HUDEP-2 (cell line): ENCODE results near the gene PNMA6F.
"Not testable (repeated sequence)": the region's sequence is repeated elsewhere in the genome, so short reads cannot be mapped to it uniquely, and the experiment has no call there.

Experiments used
- DNase-seq, 76 experiments: peaks; one replicate each; lab custom pipeline; 2025; ENCODE audit not compliant: unreplicated experiment in 76 of 76; lab: John Stamatoyannopoulos, UW

The PNMA6F gene

DNA sequence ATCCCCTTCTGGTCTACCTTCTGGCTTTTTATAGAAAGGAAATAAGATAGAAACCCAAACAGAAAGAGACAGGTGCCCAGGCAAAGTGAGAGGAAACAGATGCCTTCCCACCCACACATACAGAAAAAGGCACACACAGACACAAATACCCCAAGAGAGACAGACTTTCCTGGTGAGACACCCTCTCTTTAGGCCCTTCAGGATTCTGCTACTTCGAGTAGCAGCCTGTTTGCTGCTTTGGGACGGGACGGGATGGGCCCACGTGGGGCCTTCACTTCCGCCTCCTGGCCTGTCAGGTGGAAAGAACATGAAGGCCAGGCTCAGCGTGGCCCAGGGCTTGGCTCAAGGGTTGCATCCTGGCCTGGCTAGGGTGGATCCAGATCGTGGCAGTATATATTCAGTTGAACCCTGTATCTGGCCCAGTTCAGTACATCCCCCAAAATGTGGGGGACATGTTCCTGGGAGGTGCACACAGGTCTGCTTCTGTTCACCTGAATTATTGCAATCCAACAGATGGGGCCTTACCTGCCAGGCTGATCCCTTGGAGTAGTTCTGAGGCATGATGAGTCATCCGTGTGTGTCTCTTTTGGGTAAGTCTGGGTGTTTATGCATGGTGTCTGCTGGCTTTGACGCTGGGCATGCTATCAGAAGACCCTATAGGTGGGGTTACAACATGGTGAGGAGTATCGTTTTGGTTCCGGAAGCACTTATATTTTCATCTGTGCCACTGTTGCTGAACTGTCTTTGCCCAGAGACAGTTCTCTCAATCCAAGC lies 14.7 kb upstream of the PNMA6F start:
- no peak for DNase-seq

DNA sequence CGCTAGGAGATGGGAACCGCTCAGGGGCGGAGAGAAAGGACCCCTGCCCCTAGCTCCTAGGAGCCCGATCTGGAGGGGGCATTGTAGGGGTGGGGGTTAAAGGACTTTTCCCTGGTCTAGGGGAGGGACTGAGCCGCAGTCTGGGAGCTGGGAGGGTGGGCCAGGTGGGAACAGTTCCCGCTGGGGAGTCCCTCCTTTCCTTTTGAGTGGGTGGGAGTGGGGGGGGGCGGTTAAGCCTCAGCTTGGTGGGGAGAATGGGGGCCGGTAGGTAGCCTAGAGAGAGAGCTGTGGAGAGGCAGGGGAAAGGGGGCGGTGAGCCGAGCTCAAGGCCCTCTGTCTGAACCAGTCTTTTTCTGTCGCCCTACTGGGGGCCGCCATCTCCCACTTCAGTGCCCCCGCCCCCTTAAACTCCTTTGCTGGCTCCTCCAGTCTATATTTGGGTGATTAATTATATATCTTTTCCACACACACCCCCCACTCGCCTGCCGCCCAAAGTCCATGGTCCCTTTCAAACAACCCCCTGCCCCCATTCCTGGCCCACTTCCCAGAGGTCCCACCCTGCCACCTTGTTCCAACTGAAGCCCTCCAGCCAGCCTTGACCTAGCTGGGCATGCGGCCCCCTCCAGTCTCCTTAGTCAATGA lies 13.2 kb upstream of the PNMA6F start:
- DNase-seq: no peak

DNA sequence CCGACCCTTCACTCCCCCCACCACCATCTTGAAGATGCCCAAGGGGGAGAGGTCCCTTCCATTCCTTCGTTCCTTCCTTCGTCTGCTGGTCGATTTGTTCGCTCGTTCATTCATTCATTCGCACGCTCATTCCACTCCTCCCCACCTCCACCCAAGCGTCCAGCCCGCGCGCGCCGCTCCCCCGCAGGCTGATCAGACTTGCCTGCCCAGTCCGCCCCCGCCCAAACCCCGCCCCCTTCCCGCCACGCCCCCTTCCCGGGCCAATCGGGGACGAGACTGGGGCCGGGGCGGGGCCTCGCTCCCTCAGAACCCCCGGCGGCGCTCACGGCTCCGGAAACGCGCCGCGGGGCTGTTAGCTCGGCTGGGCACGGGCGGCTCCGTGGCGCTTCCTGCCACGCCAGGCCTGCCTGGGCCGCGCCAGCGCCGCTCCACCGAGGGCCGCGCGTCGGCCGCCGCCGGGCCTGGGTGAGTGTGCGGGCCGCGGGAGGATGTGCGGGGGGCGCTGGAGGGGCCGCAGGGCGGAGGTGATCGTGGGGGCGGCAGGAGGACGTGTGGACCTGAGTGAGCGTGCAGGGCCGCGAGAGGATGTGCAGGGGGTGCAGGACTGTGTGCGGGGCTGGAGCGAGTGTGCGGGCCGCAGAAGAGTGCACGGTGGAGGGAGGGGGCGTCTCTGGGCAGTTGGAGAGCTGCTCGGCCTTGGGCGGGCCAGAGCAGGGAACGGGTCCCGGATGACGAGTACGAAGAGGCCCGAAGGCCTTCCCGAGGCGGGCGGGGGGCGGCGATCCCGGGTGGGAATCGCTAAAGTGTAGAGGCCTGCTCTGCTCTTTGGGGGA lies 12.5 kb upstream of the PNMA6F start, which contains the start of gene ZNF275:
Gene ZNF275 (plus strand): TSS at position 333 of the 833 bp plus-strand sequence. CDS start 2,527 bp downstream, outside the sequence.
- DNase-seq: peak in 74 of 76 experiments; percentile 0 to 80 (median 60)

DNA sequence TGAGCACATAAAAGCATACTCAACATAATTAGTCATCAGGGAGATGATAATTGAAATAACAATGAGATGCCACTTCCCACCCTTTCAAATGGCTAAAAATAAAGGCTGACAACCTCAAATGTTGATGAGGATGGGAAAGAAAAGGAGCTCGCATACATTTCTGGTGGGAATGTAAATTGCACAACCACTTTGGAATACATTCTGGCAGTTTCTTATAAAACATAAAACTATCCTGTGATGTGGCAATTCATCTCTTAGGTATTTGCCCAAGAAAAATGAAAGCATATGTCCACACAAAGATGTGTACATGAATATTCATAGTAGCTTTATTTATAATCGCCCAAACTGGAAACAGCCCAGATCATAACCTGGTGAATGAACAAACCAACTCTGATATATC lies 11.7 kb upstream of the PNMA6F start:
- no peak for DNase-seq

DNA sequence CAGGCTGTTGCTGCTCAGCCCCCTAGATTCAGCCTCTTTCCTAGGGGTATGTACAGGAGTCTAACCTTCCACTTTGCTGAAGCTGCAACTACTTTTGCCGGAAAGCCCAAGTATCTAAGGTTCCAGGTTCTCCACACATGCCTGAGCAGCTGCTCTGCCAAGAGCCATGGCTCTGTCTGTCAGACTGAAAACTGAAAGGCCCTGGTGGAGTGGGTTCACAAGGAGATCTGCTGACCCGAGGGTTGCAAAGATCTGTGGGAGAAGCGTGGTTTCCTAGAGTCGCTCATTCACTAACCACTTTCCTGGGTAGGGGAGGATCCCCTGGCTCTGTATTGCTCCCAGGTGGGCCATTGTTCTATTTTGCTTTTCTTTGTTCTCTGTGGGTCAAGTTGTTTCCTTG lies 6.0 kb upstream of the PNMA6F start:
- DNase-seq: no peak

DNA sequence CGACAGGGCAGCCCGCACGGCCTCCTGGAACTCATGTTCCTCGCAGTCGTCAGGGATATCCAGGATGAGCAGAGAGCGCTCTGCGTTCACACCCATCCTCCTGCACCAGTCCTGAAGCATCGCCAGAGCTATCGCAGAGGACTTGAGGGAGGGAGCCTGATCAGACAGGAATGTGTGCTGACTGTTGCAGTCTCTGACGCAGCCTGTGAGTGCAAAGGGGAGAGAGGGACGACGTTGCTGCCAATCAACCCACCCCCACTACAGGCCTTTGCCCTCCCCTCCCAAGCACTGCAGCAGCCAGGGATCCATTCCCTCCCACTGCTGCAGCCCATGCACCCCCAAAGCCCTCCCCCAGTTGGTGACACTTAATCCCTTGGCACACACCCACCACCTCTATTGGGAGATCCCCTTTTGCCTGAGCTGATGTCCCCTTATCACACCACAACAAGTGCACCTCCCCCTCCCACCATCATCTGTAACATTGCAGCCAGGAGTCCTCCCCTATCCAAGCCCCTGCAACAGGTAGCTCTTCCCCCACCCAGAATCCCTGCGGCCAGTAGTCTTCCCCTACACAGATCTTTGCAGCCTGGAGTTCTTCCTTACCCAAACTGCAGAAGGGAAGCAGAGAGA lies 897 bp downstream of the PNMA6F start:
- no peak for DNase-seq

DNA sequence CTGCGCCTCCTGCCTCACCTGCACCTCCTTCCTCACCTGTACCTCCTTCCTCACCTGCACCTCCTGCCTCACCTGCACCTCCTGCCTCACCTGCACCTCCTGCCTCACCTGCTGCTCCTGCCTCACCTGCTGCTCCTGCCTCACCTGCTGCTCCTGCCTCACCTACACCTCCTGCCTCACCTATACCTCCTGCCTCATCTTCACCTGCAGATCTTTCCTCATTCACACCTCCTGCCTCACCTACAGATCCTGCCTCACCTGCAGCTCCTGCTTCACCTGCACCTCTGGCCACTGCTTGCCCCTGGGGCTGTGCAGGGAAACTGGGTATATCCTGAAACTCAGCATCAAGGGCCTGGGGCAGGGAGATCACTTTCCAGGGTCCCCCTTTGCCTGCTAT lies 1.5 kb downstream of the PNMA6F start:
- DNase-seq: not testable (repeated sequence)

DNA sequence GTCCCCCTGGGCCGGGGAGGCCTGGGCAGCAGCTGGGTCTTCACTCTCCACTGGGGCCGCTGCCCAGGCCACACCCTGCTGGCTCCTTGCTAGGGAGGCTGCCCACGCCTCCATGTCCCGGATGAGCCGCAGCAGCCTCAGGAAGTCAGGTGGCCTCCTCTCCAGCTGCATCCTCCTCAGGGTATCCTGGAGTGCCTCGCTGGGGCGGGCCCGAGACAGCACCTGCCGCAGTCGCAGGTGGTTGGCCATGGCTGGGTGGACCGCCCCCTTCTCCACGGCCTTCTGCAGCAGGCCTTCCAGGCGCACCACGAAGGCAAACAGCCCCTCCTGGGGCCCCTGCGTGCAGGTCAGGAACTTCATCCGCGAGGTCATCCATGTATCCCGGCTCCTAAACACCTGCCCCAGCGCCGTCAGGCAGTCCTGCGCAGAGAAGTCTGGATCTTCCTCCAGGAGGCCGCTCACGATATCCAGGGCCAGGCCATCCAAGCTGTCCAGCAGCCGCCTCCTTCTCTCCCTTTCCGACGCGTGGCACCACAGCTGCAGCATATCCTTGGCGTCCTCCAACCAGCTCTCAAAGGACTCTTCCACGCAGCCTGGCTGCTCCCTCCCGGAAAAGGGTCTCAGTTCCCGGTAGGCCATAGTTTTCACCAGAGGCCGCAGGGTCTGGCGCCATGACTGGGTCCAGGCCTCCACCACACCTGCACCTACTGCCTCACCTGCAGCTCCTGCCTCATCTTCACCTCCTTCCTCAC lies 2.1 kb downstream of the PNMA6F start:
- DNase-seq: no peak

DNA sequence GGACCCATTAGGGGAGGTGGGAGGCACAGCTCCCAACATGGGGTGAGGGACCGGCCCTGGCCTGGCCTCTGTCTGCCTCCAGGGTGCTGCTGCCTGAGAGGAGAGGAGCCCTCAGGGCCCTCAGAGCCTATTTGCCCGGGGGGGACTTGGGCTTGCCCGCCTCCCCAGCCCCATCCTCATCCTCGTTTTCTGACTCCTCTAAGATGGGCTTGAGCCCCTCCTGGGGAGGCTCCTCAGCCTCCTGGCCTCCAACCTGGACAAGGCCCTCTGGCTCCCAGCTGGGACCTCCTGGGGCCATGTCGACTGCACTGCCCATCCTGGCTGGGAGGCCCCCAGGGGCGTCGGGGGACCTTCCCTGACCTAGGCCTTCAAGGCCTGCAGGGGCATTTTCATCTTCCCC lies 2.8 kb downstream of the PNMA6F start:
- DNase-seq: no peak

DNA sequence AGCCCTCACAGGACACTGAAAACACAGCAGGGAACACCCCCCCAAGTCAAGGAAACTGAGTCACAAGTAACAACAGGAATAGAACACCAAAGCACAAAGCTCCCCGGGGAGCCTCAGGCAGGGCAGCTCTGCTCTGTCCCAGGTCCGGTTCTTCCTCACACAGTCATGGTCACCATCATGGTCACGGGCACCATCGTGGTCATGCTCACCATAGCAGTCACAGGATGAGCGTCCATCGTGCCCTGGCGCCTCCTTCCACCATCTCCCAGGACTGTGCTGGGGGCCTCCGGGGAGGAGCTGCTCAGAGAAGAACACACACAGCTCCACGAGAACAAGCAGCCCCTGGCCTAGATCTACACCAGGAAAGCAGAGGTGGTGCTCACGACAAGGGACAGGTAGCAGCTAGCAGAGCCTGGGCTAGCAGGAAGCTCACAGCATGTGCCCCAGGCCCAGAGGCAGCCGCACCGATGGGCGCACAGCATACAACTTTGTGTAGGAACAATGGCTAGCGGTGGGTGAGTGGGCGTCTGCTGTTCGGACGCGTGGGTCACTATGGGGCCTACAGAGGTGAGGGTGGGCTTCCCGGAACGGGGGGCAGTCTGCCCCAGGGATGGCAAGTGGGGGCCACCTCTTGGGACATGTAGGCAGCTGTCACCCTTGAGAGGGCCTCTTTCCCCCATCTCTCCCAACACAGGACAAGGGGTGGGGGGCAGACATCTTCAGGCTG lies 3.4 kb downstream of the PNMA6F start:
- no peak for DNase-seq

DNA sequence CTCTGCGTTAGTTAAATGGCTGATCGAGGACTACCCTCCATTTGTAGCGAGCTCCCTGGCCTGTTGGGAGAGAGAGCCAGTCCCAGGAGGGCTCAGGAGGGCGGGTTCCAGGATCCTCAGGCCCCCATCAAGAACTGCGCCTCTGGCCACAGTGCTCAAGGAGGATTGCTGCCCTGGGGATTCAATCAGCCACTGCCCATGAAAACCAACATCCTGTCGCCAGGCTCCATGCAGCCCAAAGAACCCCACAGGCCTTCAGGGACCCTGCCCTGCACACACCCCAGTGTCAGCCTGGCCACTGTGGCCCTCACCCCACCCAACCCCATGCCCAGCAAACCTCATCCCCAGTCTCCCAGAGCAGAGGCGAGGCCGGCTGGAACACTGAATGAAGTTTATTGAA lies 4.3 kb downstream of the PNMA6F start:
- DNase-seq: no peak

DNA sequence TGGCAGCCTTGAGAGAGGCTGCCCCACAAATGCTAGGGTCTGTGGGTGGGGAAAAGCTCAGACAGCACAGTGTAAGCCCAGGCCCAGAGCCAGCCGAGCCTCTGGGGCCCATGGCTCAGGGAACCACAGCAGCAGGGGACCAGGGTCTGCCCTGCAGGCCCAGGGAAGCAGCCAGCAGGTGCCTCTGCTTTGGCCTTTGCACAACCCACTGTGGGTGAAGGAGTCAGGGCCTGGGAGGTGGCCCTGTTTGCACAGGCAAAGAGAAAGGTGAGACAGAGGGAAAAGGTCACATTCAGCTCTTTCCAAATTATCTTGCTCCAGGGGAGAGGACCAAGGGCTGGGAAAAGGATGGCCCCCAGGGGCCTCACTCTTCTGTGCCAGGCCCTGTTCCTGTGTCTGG lies 8.7 kb downstream of the PNMA6F start:
- DNase-seq: no peak

DNA sequence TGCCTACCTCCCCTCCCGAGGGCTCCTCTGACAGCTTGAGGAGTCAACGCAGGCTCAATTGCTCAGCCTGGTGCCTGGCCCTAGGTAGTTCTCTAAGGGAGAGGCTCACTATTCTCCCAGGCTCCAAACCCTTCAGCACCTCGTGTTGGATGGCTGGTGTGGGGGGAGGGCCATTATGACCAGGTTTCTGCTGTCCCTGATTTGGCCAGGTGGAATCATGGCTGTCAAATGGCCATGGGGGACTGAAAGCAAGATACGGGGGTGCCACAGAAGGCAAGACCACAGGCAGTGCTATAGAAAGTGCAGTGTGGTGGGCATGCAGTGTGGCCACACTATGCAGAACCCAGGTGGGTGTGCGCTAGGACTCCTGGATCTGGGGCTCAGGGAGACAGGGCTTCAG lies 9.5 kb downstream of the PNMA6F start:
- DNase-seq: no peak

DNA sequence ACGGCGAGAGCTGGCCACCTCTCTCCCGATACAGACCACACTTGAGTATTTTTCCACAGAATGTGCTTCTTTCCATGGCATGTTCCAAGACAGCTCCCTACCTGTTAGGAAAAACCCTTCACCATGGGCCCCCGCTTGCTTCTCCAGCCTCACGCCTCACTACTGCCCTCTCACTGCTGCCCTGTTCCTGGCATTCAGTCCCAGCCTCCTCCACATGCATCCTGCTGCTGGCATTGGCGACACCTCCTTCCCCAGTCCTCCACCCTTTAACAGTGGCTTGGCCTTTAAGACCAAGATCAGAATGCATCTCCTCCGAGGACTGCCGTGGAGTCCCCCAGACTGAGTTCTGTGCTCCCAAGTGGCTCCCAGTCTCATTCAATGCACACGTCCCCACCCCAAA lies 10.7 kb downstream of the PNMA6F start:
- DNase-seq: no peak

DNA sequence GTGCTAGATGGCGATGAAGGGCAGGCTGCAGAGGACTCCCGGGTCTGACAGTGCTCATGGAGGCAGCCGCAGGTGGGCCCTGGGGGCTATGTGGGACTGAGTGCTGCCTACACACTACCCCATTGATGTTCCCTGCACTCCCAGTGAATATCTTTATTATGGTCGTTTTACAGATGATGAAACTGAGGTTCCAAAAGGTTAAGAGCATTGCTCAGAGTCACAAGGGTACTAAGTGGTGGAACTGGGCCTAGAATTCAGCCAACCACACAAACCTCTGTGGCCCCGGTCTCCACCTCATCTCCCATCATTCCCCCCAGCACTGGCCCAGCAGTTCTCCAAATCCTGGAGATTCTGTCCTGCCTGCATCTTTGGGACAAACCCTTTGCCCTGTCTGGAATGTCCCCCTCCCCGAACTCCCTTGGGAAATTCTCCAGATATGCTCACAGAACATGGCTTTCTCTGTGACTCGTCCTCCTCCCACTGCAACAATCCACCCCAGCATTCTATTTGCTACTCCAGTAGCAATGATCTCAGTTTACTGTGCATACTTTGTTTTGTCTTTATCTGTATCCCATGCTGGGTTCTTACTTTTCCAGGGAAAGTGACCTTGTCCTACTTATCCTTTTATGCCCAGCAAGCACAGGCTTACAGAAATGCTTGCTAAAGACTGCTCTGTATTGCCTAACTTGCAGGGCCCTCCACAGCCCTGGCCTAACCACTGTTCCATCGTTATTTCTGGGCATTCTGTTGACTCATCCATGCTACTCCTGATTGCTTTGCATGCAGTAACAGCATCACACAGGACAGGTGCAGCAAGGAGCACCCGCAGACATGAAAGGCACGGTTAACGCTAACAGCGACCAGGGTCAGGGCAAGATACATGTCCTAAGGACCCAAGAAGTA lies 14.0 kb downstream of the PNMA6F start:
- no peak for DNase-seq

DNA sequence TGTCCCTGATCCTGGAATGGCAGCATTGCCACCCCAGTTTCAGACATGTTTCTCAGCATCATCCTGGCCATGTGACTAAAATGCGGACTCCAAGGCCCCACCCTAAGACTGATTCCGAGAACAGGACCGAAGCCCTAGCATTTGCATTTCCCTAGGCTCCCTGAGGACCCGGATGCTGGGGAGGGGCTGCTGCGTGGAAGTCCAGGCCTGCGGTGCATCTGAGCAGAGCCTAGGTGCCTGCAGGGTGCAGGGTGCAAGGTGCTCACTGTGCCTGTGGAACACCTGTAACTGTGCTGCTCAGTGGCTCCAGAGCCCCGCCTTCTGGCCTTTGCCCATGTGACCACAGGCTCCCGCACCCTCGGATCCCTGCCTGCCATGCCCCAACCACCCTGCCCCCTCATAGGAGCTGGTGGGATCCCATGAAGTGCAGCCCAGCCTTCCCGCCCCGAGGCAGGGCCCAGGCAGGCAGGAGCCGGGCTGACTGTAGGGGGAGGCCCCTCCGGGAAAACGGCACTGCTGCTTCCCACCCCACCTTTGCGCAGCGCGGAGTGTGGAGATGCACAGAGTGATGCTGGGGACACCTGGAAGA lies 14.9 kb downstream of the PNMA6F start:
- no peak for DNase-seq

DNA sequence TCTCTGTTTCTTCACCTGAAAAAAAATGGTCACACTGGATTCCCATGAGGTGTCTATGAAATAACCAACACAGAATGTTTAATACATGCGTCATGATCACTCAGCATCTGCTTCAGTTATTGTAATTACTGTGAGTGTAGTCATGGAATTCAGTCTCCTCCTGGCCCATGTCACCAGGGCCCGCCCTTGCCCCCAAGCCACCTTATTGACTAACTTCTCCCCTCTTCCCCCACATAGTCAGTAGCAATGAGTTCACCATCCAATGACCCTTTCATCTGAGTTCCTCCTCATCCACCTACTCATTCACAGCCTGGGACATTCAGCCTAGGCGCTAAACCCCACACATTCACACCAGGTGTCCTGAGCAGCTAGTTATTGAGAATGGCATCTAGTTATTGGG lies 15.6 kb downstream of the PNMA6F start:
- DNase-seq: no peak

DNA sequence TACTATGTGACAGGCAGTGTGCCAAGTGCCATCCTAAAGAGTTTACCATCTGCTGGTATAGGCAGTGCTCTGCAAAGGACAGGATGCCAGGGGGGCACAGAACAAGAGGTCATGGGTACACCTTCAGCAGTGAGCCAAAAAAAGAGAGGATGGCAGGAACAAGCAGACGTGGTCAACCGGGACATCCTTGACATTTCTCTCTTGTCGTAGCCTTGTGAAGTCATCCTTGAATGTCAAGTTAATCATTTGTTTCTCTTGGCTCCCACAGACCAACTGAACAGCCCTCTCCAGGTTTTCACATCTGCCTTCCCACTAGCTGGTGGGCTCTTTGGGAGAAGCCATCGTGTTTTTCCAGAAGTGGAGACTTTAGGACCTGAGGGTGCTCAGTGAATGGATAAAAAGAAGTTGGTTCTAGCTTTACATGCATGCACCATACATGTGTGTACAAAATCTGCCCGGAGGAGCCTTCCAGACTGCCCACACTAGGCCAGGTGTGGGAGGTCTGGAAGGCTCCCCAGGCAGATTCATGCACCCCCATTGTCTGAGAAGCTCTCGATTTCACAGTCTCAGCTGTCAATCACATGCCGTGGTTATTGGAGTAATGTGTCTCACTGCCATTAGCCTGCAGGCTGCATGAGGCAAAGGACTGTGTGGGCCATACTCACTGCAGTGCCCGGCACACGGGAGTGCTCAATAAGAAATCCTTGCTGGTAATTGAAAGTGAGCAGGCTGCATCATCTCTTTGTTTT lies 16.4 kb downstream of the PNMA6F start:
- DNase-seq: no peak
